ENCODE measurements around the gene SLC35E2B. TPM values are rescaled to one million over a fixed set of nuclear protein-coding genes. Genes with fewer than 3 reads are reported as not detected.
"Not testable (repeated sequence)": the region's sequence is repeated elsewhere in the genome, so short reads cannot be mapped to it uniquely, and the experiment has no call there.

SLC35E2B gene
- total RNA-seq, 1 donor from 2014 or later = 25.2 TPM

DNA sequence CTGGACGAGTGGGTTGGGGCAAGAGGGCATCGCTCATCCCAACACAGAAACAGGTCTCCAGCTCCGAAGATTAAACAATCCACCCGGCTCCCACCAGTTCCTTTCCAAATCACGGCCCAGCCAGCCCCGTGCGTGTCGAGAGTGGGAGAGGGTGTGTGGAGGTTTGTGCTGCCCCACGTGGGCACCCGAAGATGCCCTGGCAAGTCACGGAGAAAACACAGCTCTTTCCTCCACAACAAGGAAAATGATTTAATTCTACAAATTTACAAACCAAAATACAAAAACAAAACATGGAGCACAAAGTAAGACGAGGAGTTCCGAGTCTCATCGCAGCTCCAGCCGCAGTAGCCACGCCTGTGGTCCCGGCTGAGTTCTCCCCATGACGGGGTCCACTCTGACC lies 9.9 kb upstream of the SLC35E2B start:
- not testable (repeated sequence) for DNase-seq

DNA sequence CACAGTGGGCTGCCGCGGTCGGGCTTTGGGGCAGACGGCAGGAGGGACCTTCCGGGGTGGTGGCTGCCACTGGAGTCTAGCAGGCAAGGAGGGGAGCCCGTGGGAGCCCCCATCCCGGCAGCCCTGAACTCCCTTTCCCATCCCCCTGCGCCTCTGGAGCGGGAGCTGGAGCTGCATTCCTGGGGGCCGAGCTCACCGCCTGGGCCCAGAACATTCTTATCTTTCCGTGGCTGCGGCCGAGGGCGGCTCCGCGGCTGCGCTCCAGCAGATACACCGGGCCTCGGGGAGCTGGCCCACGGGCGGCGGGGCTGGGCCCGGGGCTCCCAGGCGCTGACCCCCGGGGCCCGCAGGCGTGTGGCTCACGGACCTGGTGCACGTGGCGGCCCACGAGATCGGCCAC lies 8.0 kb upstream of the SLC35E2B start:
- not testable (repeated sequence) for DNase-seq

DNA sequence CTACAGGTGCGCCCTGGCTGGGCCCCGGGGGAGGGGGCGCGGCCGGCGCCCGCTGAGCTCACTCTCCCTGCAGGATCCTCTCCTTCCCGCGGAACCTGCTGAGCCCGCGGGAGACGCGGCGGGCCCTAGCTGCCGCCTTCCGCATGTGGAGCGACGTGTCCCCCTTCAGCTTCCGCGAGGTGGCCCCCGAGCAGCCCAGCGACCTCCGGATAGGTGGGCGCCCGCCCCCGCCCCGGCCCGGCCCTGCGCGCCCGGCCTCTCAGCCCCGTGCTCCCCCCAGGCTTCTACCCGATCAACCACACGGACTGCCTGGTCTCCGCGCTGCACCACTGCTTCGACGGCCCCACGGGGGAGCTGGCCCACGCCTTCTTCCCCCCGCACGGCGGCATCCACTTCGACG lies 7.5 kb upstream of the SLC35E2B start:
- not testable (repeated sequence) for DNase-seq

DNA sequence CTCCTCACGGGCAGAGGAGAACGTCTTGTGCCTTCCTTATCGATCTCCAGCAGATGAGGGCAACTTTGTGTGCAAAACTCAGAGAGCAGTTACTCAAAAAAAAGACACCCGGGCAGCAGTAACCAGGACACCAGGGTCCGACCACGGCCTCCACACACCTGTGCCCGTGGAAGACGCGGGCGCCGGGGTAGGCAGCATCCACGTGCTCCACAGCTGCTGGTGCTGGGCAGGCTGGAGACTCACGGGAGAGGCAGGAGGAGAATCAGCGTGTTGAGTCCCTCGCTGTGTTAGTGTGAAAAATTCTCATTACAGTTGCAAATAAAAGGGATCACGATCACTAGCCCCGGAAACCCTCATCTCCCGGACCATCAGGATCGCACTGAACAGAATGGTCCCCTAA lies 6.5 kb upstream of the SLC35E2B start:
- DNase-seq = not testable (repeated sequence)

DNA sequence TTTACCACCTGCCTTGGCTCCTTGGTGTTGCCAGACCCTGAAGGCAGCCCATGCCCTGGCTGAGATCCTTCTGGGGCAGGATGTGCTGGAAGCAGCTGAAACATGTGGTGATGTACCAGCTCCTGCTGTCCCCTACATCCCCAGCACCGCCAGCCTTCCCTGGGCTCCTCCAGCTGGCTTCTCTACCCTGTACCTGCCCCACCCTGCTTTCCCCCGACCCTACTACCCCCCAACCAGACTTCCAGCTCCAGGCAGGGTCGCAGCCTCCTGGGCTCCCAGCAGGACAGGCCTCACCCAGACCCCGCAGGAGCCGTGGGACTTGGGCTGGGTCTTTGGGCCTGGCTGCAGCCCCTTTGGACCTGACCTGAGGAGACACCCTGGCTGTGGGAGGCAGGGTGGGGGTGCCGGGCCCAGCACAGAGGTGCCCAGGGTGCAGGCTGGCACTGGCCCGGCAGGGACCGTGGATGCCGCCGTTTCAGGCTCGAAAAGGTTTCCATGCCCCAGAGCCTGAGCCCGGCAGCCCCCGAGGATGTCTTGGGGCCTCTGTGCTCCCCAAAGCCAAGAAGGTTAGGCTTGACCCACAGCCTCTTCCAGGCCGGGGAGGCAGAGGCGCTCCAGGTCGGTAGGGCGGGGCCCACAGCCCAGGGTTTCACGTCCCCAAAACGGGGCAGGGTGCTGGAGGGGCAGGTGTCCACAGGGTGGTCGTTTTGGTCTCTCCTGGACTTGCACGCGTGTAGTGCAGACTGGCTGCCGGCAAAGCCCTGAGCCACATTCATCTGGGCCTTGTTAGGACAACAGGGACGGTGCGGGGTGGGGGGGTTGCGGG lies 5.0 kb upstream of the SLC35E2B start:
- not testable (repeated sequence) for DNase-seq

DNA sequence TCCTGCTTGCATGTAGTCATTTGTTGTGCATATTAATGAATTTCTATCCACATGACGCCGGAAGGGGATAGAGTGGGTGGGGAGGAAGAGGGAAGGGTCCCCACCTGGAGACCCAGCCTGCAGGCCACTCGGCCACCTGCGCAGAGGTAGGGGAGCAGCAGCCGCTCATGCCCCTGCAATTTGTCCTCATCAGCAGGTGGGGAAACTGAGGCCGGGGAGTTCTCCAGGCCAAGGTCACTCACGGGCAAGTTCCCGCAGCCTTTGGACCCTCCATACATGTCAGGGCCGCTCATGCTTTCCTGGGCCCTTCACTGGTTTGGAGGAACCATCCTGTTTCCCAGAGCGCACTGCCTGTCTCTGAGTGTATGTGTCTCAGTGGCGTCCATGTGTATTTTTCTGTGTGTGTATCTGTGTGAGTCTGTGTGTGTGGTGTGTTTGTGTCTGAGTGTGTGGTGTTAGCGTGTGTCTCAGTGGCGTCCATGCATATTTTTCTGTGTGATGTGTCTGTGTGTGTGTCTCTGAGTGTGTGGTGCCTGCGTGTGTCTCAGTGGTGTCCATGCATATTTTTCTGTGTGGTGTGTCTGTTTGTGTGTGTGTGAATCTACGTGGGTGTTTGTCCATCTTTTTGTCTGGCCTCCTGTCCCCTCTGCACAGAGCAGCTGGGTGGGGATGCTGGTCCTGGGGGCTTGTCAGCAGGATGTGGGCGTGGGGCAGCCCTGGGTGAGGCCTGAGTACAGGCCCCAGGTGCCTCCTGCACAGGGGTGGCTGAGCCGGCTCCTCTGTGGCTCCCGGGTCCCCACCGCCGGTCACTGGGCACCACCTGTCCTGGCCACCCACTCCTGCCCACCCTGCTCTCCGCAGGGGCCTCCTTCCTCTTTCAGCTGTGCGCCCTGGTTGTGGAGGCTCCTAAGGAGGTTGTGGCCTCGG lies 4.1 kb upstream of the SLC35E2B start:
- DNase-seq = not testable (repeated sequence)

DNA sequence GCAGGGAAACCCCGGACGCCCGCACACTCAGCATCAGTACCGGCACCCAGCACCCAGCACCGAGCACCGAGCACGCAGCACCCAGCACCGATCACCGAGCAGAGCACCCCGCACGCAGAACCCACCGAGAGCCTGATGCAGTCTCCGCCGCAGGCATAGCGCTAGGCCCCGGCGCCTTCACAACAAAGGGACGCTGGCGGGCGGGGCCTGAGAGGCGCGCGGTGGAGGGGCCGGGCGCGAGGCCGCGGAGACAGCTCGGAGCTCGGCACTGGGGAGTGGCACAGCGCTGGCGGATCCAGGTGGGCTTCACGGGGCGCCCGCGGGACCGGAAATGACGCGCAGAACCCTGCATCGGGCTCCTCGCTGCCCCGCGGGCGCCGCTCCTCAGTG lies 276 bp downstream of the SLC35E2B start:
- peak; percentile 70 for DNase-seq

DNA sequence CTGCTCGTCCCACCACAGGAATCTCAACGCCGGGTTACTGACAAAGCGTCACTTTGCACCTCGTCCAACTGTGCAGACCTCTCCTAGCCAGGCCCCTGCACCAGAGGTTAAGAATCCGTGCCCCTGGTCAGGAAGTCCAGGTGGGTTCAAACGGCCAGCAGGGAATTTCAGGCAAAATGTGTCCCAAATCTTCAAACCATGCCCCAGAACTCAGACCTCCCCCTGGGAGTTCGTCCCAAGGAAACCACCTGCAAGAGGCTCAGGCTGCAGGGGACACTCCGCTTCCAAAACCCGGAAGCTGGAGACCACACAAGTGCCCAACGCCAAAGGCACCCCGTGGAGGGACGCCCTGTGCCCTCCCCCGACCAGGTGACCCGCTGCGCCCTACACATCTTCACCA lies 1.2 kb downstream of the SLC35E2B start:
- not testable (repeated sequence) for DNase-seq

DNA sequence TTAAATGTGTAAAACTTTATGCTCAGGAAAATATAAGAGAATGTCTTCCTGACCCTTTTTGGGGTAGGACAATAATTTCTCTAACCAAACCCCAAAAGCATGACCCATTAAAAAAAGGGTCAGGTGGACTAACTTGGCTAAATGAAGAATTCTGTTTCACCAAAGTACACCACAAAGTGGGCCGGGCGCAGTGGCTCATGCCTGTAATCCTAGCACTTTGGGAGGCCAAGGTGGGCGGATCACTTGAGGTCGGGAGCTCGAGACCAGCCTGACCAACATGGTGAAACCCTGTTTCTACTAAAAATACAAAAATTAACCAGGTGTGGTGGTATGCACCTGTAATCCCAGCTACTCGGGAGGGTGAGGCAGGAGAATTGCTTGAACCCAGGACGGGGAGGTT lies 3.1 kb downstream of the SLC35E2B start:
- not testable (repeated sequence) for DNase-seq

DNA sequence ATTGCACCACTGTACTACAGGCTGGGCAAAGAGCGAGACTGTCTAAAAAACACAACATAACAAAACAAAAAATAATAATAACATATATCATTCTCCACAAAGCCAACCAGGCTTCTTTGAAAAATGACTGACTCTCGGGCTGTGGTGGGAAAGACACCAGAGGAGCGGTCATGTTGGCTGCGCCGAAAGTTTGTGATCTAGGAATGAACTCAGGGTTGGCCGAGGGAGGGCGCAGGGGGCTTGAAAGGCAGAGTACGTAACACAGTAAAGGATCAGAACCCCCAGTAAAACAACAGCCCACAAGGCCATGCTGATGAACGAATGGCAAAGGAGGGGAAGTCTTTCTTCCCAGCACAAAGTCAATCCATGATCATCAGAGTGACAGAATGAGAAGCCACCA lies 4.7 kb downstream of the SLC35E2B start:
- no peak for DNase-seq

DNA sequence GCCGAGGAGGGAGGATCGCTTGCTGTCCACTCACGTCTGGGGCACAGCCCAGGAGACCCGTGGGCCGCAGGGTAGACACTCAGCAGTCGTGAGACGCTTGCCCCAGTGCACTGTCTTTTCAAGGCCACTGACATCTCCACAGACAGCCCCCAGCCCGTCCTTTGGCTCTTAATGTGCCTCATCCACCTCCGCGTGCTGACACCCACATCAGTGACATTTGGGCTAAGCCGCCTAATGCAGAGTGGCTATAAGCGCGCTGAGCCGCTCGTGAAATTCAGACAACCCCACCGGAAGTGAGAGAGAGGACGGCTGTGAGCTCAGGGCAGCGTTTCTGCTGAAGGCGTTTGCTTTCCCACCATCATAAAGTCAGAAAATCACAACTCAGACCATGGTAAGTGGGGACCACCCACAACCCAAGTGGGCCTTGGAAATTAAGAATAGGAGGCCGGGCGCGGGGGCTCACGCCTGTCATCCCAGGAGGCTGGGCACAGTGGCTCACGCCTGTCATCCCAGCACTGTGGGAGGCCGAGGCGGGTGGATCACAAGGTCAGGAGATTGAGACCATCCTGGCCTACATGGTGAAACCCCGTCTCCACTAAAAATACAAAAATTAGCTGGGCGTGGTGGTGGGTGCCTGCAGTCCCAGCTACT lies 8.4 kb downstream of the SLC35E2B start:
- DNase-seq = no peak

DNA sequence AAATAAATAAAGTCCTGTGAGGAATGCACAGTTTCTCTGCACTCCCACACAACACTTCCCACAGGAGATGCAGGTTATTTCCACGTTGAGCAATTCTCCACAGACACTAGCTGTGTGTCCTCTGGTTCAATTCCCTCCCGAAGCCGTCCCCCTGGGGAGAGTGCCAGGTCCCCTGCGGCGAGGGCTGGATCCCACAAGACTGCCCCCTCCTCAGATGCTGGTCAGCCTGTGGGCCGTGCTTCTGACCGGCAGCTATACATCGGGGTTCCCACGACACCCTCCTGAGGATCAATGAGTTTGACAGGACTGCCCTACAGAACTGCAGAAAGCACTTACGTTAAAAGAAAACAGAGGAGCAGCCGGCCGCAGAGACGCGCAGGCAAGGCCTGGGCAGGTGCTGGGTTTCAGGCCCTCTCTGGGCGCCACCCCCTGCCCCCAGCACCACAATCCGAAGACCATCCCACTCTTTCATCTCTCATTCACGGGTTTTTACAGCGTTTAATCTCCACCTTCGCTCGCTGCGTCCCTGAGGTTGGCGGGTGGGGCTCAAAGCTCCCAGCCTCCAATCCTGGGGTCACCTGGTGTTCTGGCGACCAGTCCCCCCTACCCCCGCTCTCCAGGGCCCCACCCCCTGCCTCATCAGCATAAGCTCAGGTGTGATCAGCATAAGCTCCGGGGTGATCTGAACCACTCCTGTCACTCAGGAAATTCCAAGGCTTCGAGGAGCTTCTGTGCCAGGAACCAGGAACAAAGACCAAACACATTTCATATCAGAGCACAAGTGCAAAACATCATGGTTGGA lies 9.3 kb downstream of the SLC35E2B start:
- DNase-seq = no peak

DNA sequence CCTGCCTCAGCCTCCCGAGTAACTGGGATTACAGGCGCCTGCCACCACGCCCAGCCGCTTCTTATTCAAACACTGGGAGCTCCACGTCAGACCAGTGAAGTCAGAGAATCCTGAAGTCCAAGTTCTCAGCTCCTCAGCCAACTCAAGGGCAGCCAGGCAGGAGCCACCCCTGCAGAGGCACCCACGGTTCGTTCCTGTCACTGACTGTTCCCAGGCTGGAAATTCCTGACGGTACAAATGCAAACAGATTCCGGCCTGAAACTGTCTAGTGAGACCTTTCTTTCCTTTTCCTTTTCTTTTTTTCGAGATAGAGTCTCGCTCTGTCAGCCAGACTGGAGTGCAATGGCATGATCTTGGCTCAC lies 11.7 kb downstream of the SLC35E2B start:
- no peak for DNase-seq

DNA sequence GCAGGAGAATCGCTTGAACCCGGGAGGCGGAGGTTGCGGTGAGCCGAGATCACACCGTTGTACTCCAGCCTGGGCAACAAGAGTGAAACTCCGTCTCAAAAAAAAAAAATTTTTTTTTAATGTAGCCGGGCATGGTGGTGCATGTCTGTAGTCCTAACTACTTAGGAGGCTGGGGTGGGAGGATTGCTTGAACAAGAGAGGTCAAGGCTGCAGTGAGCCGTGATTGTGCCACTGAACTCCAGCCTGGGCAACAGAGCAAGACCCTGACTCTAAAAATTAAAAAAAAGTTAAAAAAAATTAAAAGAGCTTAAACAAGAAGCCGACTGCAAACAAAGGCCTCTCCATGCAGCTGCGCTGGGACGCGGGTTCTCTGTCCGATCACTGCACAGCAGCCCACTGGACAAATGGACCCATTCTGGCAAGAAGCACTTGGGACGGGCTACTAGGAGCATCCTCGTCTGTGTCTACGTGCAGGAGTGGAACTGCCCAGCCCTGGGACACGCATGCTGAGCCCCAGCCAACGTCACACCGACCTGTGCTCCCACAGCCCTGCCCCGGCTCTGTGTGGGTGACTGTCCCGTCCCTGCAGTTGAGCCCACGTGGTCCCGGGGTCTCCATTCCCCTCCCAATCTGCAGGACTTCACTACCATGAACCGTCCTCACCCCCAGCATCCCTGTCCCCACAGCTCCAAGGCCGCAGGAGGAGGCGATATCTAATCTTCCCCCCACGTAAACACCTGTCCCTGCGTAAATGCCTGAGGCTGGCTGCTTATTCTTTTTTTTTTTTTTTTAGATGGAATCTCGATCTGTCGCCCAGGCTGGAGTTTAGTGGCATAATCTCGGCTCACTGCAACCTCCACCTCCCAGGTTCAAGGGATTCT lies 12.3 kb downstream of the SLC35E2B start:
- no peak for DNase-seq

DNA sequence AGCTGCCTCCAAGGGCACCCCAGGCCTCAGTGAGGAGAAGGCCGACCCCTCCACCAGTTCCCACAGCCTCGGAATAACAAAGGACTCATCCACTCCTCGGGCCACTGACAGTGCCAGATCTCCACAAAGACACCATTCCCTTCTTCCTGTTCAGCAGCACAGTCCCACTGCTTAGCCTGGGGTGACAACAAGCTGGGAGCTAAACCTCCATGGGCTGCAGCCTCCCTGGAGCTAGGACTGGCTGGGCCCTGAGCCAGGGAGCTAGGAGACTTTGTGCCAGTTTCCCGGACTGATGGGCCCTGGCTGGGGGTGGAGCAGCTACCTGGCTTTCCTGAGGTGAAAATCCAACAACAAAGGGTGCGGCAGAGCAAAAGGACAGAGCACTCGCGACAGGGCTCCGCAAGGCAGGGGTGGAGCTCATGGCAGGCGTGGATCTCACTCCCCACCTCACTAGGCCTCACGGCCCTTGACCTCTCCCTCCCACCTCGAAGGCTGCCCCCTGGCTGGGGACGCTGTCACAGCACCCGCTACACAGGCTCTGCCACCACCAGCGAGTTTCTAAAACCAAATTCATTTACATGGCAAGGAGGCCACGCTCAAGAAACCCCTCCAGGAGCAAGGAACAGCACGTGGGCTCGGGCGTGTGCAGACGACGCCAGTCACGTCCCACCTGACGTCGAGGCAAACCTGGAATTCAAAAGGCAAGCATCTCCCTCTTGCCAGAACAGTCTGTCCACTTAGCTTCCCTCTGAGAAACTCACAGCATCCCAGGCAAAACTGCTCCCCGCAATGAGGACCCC lies 13.8 kb downstream of the SLC35E2B start:
- peak; percentile 48 for DNase-seq

DNA sequence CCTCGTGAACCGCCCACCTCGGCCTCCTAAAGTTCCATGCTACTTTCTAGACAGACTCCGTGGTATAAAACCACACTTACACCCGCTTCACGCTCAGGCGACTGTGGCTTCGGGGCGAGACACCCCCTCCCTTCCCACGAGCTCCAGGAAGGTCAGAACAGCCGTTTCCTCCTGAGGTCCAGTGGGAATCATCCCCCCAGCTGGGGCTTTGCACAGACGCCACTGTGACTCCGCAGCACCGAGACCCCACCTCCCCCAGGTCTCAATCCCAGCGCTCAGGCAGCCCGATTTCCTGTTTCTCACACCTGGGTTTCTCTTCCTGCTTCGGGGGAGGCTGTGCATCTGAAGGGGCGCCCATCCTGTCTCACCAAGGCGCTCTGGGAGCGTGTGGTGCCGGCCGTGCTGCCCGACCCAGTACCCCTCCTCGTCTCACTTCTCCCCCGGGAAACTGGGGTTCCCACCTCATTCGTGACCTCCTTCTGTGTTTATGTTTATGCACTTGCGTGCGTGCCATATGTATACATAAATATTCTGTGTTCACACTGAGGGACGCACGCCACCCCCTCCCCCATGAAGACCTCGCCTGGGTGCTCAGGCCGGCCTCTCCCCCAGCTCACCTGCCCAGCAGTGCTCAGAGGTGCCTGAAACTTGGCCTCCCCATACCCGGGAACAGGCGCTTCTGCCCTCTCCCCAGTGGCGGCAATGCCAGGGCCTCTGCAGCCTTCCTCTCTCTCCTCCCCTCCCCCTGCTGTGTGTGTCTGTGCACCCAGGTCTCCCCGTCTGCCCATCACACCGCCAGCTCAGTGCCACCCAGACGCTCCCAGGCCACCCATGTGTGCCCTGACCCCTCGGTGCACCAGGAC lies 14.6 kb downstream of the SLC35E2B start:
- peak; percentile 56 for DNase-seq

DNA sequence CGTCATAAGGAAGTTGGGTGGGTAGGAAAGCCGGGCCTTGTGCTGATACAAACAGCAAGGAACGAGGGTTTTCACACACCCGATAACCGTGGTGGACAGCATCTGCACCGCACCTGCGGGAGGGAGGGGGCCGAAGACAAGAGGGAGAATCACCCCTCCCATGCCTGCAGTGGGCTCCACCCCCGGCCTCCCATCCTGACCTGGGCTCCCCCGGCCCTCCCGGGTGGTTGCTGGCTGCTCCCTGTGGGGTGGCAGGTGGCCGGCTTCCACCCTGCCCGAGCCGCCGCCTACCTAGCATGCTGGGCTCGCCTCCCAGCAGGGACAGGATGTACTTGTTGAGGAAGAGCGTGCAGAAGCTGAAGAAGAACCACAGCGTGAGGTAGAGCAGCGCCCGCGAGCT lies 16.5 kb downstream of the SLC35E2B start:
- not testable (repeated sequence) for DNase-seq

DNA sequence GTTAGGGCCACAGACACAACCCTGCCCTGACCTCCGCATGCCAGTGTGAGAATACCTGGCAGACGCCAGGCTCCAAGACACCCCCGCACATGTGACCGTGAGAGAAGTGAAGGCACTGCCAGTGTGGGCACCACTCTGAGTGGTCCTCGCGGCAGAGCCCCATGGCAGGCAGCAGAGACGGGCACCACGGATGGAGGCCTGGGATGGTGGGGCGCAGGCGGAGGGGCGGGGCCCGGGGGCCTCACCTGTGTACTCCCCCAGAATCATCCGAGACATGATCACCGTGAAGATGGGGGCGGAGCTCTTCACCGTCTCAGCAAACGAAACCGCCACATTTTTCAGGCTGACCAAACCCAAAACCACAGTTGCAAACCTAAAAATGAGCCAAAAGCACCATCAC lies 17.4 kb downstream of the SLC35E2B start:
- not testable (repeated sequence) for DNase-seq

DNA sequence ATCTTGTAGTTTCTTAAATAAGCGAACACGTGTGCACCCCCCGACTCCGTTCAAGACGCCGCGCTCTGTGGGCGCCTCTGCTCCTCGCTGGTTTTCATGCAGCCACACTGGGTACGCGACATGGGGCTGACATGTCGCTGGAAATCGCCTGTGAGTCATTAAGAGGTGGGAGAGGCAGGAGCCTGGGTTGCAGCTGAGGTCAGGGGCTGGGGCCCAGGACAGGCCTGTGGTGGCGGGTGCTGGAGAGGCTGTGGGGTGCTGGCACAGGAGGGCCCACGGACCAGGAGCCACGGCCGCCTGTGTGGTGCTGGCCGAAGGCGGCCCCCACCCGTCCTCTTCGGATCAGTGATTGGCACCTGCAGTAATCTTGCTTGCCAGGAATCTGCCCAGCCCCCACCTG lies 17.8 kb downstream of the SLC35E2B start:
- not testable (repeated sequence) for DNase-seq
